Measurements from ENCODE around the gene ZNF512B.
"Not testable (repeated sequence)": the region's sequence is repeated elsewhere in the genome, so short reads cannot be mapped to it uniquely, and the experiment has no call there.

Gene ZNF512B

DNA sequence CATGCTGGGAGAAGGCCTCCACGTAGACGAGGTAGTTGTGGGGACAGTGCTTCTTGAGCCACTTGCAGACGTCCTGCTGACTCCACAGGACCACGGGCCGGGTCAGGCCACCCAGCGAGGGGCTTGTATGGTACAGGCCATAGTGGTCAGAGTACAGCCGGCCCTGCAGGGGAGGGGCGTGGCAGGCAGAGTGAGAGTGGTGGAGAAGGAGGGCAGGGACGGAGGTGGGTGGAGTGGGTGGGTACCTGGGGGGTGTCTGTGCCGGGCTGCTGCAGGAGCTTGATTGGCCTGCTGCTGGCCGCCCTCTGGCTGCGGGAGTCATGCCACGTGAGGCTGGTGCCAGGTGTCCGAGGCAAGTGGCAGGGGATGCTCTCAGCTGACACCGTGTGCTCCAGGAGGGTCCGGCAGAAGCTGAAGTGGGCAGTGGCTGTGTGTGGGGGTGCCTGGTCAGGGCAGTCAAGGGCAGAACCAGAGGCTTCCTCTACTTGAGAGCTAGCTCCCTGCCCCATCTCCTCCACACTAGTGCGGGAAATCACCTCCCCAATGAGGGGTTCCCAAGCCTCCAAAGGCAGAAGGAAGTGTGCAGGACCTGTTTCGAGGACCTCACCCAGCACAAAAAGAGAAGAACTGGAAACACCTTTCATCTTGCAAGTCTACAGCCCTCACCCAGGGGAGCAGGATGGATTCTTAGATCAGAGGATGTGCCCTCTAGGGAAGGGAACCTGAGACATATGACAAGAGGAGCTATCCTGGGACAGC lies 7.4 kb upstream of the ZNF512B start:
- no peak for FAIRE-seq

DNA sequence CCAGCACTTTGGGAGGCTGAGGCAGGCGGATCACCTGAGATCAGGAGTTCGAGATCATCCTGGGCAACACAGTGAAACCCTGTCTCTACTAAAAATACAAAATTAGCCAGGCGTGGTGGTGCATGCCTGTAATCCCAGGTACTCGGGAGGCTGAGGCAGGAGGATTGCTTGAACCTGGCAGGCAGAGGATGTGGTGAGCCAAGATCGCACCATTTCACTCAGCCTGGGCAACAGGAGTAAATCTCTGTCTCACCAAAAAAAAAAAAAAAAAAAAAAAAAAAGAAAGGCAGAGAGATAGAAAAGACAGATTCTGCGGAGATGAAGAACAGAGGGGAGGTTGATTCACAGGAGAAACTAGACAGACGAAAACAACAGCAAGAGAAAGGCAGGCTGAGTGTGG lies 6.8 kb upstream of the ZNF512B start:
- FAIRE-seq: not testable (repeated sequence)

GRCh38 chr20:63974402-63975200 lies 4.9 kb upstream of the ZNF512B start:
- no peak for FAIRE-seq

DNA sequence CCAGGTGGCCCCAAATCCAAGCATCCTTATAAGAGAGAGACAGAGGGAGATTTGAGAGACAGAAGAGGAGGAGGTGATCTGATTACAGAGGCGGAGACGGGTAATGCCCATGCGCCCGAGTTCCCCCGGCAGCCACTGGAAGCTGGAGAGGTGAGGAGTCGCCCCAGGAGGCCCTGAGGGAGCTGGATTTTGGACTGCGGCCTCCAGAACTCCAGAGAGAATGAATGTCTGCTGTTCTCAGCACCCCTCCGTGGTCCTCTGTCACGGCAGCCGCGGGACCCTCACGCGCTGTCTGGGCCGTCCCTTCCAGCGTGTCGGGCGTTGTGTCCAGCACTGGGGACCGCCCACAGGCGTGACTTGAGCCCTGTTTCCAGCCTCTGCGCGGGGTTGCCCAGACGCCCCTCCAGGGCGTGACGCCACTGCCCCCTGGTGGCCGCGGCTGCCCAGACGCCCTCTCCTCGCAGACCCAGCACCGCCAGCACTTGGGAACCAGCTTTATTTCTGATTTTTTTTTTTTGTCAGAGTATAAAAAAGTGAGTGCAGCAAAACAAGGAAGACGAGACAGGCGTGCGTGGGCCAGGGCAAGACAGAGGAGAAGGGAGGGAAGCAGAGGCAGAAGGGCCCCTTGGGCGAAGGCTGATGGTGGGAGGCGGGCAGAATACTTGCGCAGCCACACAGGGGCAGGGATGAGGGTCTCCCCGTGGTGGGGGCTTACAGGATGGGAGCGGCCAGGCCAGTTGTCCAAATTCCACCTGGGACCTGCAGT lies 4.1 kb upstream of the ZNF512B start:
- FAIRE-seq: peak; percentile 46

DNA sequence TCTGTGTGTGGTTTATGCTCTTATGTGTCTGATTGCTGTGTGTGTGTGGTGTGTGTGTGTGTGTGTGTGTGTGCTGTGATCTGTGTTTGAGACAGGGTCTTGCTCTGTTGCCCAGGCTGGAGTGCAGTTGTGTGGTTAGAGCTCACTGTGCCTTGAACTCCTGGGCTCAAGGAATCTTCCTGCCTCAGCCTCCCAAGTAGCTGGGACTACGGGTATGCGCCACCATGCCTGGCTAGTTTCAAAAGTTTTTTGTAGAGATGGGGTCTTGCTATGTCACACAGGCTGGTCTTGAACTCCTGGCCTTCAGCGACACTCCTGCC lies 3.4 kb upstream of the ZNF512B start:
- FAIRE-seq: no peak

GRCh38 chr20:63972312-63973159 lies 2.8 kb upstream of the ZNF512B start:
- FAIRE-seq: no peak

DNA sequence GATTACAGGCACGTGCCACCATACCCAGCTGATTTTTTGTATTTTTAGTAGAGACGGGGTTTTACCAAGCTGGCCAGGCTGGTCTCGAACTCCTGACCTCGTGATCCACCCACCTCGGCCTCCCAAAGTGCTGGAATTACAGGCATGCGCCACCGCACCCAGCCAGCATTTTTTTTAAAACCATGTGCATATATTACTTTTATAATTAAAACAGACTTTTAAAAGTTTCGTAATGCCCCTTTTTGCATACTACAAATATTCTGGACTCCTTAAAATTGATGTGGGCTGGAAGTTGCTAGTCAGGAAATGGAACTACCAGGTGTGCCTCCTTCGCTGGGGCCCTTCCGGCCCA lies 2.2 kb upstream of the ZNF512B start:
- not testable (repeated sequence) for FAIRE-seq

DNA sequence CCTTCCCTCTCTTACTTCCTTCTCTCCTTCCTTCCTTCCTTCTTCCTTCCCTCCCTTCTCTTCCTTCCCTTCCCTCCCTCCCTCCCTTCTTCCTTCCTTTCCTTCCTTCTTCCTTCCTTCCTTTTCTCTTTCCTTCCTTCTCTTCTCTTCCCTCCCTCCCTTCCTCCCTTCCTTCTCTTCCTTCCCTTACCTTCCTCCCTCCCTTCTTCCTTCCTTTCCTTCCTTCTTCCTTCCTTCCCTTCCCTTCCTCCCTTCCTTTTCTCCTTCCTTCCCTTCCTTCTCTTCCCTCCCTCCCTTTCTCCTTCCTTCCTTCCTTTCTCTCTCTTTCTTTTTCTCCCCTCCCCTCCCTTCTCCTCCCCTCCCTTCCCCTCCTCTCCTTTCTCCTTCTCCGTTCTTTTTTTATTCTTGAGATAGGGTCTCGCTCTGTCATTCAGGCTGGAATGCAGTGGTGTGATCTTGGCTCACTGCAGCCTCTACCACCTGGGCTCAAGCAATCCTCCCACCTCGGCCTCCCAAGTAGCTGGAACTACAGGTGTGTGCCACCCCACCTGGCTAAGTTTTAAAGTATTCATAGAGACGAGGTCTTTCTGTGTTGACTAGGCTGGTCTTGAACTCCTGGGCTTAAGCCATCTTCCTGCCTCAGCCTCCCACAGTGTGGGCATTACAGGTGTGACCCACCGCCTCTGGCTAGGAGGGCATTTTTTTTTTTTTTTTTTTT lies 1.1 kb upstream of the ZNF512B start:
- no peak for FAIRE-seq

DNA sequence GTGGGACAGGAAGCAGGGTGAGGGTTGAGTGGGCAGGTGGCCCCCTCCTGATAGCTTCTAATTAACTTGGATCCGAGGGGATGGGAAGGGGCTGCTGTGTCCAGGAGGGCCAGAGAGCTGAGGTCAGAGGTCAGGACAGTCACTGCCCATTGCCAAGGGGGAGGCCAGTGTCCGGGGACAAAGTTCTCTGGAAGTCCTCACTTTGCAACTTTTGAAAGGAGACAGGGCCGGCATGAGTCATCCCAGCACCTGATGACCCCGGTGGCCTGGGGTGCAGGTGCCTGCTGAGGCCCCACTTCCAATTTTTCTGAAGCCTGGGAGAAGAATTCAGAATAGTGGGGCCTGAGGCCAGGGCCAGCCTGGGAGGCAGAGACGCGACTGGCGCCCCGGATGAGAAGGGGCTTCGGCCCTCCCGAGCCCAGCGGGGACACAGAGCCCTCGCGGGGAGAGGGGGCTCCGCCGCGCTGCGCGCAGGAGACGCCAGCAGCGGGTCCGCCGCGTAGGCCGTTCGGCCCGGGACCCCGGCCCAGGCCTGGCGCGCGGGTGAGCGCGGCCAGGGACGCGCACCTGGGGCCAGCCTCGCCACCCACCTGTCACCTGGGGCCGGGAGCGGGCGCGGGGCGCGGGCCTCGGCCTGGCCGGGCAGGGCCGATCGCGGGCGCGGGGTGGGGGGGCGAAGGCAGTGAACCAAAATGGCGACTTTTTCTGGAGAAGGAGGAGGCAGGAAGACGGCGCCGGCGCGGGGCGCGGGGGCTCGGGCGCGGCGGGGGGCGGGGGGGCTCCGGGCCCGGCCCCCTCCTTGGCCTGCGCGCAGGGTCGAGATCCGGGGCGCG lies 586 bp downstream of the ZNF512B start:
- no peak for FAIRE-seq

- FAIRE-seq: no peak
Observed at GRCh38 chr20:63968136-63968927, 1.4 kb downstream of the ZNF512B start.

DNA sequence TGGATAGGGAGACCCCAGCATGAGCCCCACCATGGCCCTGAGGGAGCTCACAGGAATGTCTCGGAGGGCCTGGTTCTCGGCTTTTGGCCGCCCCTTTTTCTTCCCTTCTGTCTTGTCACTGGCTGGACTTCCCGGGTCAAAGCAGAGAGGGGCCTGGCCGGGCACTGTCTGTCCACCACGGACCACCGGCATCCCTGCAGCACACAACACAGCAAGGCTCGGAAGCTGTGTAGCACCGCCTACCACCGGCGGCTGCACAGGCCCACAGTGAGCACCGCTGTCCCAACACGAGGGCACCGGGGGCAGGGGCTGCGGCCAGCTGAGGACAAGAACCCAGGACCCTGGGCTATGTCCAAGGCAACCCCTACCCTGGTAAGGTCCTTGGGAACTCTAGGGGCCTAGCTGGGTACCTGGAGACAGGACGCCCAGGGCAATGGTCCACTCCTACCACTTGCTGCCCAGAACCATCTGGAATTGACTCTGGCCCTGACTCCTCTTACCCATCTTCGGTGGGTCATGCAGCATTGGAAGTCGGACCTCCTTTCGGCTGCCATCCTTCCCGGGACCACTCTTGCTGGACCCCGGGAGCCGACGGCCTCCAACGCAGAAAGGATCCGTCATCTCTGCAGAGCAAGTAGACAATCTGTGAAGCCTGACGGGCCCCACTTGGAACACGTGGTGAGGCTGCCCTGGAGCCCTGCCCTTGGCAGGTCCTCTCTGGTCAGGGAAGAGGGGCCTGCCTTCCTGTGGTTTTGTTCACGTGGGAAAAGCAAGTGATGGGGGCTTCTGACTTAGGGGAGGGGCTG lies 2.2 kb downstream of the ZNF512B start:
- no peak for FAIRE-seq

DNA sequence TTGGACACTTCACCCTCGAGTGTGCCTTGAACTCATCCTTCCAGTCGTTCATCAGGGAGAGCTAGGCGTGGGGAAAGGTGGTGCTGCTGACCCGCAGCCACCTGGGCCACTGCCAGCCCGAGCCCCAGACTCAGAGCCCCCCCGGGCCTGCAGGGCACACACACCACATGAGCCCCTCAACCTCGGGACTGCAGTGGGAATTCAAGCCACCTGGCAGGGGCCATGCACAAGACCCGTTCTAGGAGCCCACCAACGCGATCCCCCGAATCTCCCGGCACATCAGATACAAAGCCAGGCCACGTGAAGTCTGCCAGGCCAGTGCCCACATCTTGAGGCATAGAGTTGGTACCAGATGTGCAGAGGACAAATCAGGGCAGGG lies 2.8 kb downstream of the ZNF512B start:
- no peak for FAIRE-seq

DNA sequence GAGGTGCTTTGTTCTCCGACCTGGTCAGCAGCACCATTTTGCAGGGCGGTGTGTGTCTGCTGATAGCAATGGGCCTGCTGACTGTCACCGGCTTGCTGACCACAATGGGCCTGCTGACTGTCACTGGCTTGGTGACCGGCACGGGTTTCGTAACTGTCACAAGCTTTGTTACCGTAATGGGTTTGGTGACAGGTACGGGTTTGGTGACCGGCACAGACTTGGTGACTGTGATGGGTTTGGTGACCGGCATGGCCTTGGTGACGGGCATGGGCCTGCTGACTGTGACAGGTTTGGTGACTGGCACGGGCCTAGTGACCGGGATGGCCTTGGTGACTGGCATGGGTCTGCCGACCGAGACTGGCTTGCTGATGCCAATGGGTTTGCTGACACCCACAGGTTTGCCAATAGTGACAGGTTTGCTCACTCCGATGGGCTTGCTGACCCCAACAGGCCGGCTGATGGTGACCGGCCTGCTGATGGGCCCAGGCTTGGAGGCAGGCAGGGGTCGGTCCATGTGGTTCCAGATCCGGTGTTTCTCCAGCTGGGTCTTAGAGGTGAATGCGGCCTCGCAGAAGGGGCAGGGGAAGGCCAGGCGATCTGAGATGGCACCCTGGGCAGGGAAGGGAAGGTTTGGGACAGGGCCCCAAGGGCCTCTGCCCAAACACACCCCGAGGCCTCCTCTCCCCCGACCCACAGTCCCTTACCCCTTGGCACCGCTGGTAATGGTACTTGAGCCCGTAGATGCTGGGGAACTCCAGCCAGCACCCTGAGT lies 3.4 kb downstream of the ZNF512B start:
- no peak for FAIRE-seq

GRCh38 chr20:63964412-63964811 lies 5.3 kb downstream of the ZNF512B start:
- FAIRE-seq: no peak

DNA sequence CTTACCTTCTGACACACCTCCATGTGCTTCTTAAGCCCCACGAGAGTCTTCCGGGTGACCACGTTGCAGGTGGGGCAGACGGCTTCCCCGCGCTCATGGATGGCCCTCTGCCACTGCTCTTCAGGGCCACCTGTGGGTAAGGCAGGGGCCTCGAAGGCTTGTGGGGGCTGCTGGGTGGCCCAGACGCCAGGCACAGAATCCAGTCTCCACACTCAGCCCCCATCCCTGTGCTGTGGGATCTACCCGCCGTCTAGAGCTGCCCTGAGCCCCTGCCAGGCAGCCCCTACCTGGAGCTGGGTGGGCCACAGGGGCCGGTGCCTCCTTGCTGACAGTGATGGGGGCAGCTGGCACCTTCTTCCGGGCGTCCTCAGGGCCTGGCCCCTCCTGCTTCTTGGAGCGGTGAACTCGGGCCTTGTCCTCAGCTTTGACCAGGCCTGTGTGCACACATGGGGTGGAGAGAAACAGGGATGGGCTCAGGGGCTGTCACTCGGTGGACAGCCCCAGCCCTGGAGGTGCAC lies 5.9 kb downstream of the ZNF512B start:
- FAIRE-seq: no peak

DNA sequence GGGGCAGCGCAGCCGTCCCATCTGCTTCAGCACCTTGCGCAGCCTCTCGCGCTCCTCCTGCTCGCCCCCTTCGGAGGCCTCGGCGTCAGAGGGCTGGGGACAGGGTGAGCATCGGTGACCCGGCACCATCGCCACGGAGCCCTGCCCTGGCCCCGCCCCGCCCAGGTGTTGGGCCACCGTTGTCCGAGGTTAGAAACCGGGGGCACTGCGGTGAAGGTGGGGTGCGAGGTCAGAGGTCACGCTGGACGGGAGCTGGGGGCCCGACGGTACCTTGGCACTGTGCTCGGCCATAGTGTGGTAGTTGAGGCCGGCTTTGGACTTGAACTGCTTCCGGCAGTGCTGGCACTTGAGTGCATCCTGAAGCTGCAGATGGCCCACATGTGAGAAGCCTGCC lies 6.4 kb downstream of the ZNF512B start:
- FAIRE-seq: no peak

DNA sequence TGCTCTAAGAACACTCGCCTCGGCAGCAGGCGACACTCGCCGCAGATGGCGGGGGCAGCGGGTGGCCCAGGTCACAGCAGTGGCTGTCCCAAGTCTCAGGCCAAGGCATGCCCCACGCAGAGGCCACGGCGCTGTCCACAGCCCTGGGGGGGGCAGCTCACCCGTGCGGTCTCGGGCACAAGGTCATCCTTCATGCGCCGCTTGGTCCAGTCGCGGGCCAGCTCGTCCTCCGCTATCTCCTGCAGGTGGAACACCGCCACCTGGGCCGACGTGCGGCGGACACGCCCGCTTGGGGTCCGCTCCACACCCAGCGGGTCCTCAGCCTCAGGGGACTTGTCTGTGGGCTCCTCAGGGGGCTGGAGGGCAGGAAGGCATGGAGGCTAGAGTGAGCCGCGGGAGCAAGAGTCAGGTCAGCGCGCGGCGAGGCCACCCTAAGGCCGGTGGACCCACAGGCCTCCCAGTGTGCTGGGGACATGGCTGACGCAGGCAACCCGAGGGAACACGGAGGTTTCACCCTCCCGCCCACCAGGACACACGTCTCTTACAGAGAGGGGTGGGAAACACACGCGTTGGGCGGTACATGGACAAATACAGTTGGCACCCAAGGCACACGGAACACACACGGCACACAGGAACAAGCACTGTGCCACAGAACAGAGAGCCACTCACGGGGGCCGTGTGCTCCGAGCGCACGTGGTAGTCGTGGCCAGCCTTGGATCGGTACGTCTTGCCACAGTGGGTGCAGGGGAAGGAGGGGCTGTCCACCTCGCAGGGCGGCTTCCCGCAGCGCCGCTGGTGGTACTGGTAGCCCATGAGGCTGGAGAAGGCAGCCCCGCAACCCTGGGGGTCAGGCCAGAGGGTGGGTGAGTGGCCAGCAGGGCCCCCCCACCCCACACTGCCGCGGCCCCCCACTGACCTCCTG lies 7.0 kb downstream of the ZNF512B start:
- FAIRE-seq: no peak
